ENCODE data around the gene MMP23B.
"Not testable (repeated sequence)": the region's sequence is repeated elsewhere in the genome, so short reads cannot be mapped to it uniquely, and the experiment has no call there.

DNA sequence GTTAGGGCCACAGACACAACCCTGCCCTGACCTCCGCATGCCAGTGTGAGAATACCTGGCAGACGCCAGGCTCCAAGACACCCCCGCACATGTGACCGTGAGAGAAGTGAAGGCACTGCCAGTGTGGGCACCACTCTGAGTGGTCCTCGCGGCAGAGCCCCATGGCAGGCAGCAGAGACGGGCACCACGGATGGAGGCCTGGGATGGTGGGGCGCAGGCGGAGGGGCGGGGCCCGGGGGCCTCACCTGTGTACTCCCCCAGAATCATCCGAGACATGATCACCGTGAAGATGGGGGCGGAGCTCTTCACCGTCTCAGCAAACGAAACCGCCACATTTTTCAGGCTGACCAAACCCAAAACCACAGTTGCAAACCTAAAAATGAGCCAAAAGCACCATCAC is 43.2 kb downstream of the MMP23B start:
- TF ChIP-seq, protein P1, sequence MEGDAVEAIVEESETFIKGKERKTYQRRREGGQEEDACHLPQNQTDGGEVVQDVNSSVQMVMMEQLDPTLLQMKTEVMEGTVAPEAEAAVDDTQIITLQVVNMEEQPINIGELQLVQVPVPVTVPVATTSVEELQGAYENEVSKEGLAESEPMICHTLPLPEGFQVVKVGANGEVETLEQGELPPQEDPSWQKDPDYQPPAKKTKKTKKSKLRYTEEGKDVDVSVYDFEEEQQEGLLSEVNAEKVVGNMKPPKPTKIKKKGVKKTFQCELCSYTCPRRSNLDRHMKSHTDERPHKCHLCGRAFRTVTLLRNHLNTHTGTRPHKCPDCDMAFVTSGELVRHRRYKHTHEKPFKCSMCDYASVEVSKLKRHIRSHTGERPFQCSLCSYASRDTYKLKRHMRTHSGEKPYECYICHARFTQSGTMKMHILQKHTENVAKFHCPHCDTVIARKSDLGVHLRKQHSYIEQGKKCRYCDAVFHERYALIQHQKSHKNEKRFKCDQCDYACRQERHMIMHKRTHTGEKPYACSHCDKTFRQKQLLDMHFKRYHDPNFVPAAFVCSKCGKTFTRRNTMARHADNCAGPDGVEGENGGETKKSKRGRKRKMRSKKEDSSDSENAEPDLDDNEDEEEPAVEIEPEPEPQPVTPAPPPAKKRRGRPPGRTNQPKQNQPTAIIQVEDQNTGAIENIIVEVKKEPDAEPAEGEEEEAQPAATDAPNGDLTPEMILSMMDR (IDR thresholded peaks at IDR 0.05): not testable (repeated sequence)
- not testable (repeated sequence) for TF ChIP-seq POLR2A, POLR2AphosphoS5 (IDR thresholded peaks at IDR 0.05)
